ENCODE measurements around the gene ANKRD31.

- TF ChIP-seq CTCF (conservative IDR thresholded peaks at IDR 0.05; ENCODE audit: low read depth, low read length) (no peak), EZH2phosphoT487 (IDR thresholded peaks at IDR 0.05; ENCODE audit: borderline replicate concordance, low read length) (no peak), EZH2 (IDR thresholded peaks at IDR 0.05; ENCODE audit: low read length, unreplicated experiment) (no peak)
Observed at GRCh38 chr5:75243510-75243909, 6.8 kb upstream of the ANKRD31 start.

Data from PC-3 (cell line).